ENCODE data around the gene RRAS2.

The RRAS2 gene

DNA sequence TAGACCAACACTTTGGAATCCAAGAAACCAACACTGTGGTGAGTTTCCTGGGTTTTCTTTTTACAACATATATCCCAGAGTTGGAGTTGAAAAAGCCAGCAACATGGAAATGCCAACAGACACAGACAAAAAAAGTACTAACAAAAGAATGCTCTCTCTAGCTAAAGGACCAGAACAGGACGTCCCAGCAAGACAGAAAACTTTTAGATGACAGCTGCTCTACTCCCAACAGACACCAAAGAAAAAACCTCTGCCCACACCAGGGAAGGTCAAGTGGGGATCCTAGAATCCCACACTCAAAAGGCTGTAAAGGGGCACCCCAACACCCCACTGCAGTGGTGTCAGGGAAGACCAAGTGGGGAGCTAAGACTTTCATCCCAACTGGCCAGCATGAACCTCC is 23.3 kb downstream of the RRAS2 start:
- no peaks in the 10 kb centered on the region for H3K36me3 ChIP-seq
- H3K9me3 ChIP-seq = no peaks in the 10 kb centered on the region
- peaks cover 8% of the 10 kb centered on the region for H3K27me3 ChIP-seq
- H3K27ac ChIP-seq = no peak overlapping the region
- TF ChIP-seq, protein P1, sequence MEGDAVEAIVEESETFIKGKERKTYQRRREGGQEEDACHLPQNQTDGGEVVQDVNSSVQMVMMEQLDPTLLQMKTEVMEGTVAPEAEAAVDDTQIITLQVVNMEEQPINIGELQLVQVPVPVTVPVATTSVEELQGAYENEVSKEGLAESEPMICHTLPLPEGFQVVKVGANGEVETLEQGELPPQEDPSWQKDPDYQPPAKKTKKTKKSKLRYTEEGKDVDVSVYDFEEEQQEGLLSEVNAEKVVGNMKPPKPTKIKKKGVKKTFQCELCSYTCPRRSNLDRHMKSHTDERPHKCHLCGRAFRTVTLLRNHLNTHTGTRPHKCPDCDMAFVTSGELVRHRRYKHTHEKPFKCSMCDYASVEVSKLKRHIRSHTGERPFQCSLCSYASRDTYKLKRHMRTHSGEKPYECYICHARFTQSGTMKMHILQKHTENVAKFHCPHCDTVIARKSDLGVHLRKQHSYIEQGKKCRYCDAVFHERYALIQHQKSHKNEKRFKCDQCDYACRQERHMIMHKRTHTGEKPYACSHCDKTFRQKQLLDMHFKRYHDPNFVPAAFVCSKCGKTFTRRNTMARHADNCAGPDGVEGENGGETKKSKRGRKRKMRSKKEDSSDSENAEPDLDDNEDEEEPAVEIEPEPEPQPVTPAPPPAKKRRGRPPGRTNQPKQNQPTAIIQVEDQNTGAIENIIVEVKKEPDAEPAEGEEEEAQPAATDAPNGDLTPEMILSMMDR (IDR thresholded peaks at IDR 0.05) = no peak
- H3K4me1 ChIP-seq (ENCODE audit: control insufficient read depth in 1 of 2, insufficient read depth in 1 of 2, low read depth in 1 of 2, low read length in 1 of 2) = no peaks in the 10 kb centered on the region
- no peak overlapping the region for H3K4me3 ChIP-seq (ENCODE audit: low read depth in 1 of 2, low read length in 1 of 2)

DNA sequence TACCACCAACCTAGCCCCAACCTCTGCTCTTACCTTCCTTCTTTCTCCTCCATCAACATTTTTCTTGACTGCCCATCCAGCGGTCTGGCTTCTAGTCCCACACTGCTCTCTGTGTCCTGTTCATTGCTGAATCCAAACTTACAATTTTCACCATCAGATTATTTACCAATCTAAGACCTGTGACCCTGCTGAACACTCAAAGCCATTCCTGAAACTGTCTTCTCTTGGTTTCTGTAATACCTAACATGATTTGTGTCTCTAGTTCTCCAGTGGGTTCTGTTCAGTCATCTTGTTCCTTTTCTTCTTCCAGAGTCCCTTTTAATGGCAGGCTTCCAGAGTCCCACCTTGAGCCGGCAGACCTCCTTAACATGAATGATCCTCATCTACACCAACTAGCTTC is 24.1 kb downstream of the RRAS2 start:
- TF ChIP-seq, protein P1 (IDR thresholded peaks at IDR 0.05) = no peak
- no peaks in the 10 kb centered on the region for H3K9me3 ChIP-seq
- H3K36me3 ChIP-seq = no peaks in the 10 kb centered on the region
- no peak overlapping the region for H3K4me3 ChIP-seq (ENCODE audit: low read depth in 1 of 2, low read length in 1 of 2)
- peaks cover 12% of the 10 kb centered on the region for H3K27me3 ChIP-seq
- H3K27ac ChIP-seq = no peak overlapping the region
- no peaks in the 10 kb centered on the region for H3K4me1 ChIP-seq (ENCODE audit: control insufficient read depth in 1 of 2, insufficient read depth in 1 of 2, low read depth in 1 of 2, low read length in 1 of 2)

DNA sequence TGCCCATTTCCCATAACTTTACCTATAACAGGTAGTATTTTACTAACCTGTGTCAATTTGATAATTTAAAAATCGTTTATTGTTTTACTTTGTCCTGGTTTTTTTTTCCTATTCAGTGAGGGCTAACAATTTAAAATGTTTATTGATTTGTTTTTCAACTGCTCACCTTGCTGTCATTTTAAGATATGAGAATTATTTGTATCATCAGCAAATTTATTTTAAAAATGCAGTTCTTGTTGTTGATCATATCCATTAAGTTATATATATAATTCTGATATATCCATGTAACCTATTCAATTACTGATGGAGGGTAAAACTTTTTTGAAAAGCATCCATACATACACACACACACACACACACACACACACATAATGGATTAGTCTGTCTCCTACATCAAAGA is 24.8 kb downstream of the RRAS2 start:
- Histone ChIP-seq H3K4me1 (ENCODE audit: control insufficient read depth in 1 of 2, insufficient read depth in 1 of 2, low read depth in 1 of 2, low read length in 1 of 2) (no peaks in the 10 kb centered on the region), H3K9me3 (no peaks in the 10 kb centered on the region), H3K27me3 (peaks cover 12% of the 10 kb centered on the region), H3K36me3 (no peaks in the 10 kb centered on the region), H3K27ac (no peak overlapping the region), H3K4me3 (ENCODE audit: low read depth in 1 of 2, low read length in 1 of 2) (no peak overlapping the region)
- TF ChIP-seq, protein P1 (IDR thresholded peaks at IDR 0.05) = no peak

DNA sequence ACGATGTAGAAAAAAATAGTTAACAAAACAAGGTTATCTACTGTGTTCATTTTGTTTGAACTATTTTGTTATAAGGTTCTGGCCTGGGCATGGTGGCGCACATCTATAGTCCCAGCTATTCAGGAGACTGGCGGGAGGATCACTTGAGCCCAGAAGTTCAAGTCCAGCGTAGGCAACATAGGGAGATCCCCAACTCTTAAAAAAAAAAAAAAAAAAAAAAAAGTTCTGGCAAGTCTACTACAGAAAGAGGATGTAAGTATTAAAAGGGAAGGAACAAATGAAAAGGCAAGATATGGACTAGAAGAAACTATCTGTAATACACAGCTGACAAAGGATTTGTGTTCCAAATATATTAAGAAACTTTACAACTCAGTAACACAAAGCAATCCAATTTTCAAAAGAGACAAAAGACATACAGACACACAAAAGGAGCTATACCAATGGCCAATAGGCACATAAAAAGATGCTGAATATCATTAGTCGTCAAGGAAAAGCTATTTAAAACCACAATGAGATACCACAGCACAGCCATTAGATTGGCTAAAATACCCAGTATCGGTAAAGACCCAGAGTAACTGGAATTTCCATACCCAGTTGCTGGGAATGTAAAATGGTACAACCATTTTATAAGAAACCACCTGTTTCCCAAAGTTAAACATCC is 27.4 kb downstream of the RRAS2 start:
- Histone ChIP-seq H3K27ac (no peak overlapping the region), H3K4me3 (ENCODE audit: low read depth in 1 of 2, low read length in 1 of 2) (no peak overlapping the region), H3K27me3 (peaks cover 12% of the 10 kb centered on the region), H3K4me1 (ENCODE audit: control insufficient read depth in 1 of 2, insufficient read depth in 1 of 2, low read depth in 1 of 2, low read length in 1 of 2) (no peaks in the 10 kb centered on the region), H3K36me3 (no peaks in the 10 kb centered on the region), H3K9me3 (no peaks in the 10 kb centered on the region)
- TF ChIP-seq, protein P1 (IDR thresholded peaks at IDR 0.05) = no peak

DNA sequence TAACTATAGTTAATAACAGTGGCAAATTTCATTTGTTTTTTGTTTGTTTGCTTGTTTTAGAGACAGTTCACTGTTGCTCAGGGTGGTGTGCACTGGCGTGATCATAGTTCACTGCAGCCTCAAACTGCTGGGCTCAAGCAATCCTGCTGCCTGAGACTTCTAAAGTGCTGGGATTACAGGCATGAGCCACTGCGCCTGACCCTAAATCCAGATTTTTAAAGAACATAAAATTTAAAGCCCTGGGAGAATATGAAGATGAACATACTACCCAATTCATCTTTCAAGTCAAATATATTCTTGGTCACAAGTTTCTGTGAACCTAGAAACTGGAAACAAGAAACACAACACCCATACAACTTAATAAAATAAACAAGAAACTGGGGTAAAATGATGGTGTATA is 28.1 kb downstream of the RRAS2 start:
- Histone ChIP-seq H3K4me1 (ENCODE audit: control insufficient read depth in 1 of 2, insufficient read depth in 1 of 2, low read depth in 1 of 2, low read length in 1 of 2) (no peaks in the 10 kb centered on the region), H3K9me3 (no peaks in the 10 kb centered on the region), H3K27me3 (peaks cover 14% of the 10 kb centered on the region), H3K27ac (no peak overlapping the region), H3K36me3 (no peaks in the 10 kb centered on the region), H3K4me3 (ENCODE audit: low read depth in 1 of 2, low read length in 1 of 2) (no peak overlapping the region)
- TF ChIP-seq, protein P1 (IDR thresholded peaks at IDR 0.05) = no peak

All from neutrophil (primary cell).